Duodenal mucosa (tissue), 2 donors: Measurements from ENCODE around the gene DNAAF1.

Experiments
- H3K27ac ChIP-seq: one replicate; pipeline ENCODE4 v1.7.0; 2013; ENCODE audit warnings: low read depth, low read length
- H3K27me3 ChIP-seq, 2 donors: one replicate each; pipeline ENCODE4 v1.7.0; 2013; ENCODE audit warnings: low read length in 2 of 2, control low read depth in 1 of 2; ENCODE audit not compliant: insufficient read depth in 2 of 2, control insufficient read depth in 1 of 2
- H3K36me3 ChIP-seq, 2 donors: one replicate each; pipeline ENCODE4 v1.7.0; 2013; ENCODE audit warnings: low read length in 2 of 2, control low read depth in 1 of 2; ENCODE audit not compliant: insufficient read depth in 2 of 2, control insufficient read depth in 1 of 2
- H3K4me1 ChIP-seq, 2 donors: one replicate each; pipeline ENCODE4 v1.7.0; 2013; ENCODE audit warnings: low read length in 2 of 2, control low read depth in 1 of 2; ENCODE audit not compliant: insufficient read depth in 2 of 2, control insufficient read depth in 1 of 2
- H3K4me3 ChIP-seq, 2 donors: one replicate each; pipeline ENCODE4 v1.7.0; 2013; ENCODE audit warnings: low read length in 2 of 2, low read depth in 1 of 2
- H3K9ac ChIP-seq, 2 donors: one replicate each; pipeline ENCODE4 v1.7.0; 2013; ENCODE audit warnings: low read length in 2 of 2, low read depth in 1 of 2
- H3K9me3 ChIP-seq, 2 donors: one replicate each; pipeline ENCODE4 v1.7.0; 2013; ENCODE audit warnings: low read length in 2 of 2, control low read depth in 1 of 2; ENCODE audit not compliant: control insufficient read depth in 1 of 2

The DNAAF1 gene

DNA sequence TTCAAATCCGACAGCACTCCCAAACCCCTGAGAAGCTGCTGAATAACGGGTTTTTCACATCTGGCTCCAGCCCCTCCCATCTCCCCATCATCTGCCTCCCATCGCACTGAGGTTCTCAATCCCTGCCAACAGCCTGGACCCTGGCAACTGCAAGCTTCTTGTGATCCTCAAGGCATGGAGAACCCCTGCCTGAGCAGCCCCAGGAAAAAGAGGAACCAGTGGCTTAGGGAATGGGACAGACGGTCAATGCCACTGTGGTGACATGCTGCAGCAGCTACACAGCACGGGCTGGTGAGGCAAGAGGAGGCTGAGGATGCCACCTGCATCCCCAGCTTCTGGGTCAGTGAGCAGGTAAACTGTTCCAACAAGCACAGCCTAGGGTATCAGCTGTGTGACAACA, 25.1 kb upstream of the DNAAF1 start:
- H3K27me3 ChIP-seq, result no peaks in the 10 kb centered on the region
- H3K4me1 ChIP-seq, result peaks cover 10 to 15% of the 10 kb centered on the region in 2 donors
- no peak overlapping the region for H3K27ac ChIP-seq
- H3K36me3 ChIP-seq, result peaks cover 5 to 13% of the 10 kb centered on the region in 2 donors
- H3K4me3 ChIP-seq, result no peak overlapping the region
- H3K9ac ChIP-seq, result no peak overlapping the region
- no peaks in the 10 kb centered on the region for H3K9me3 ChIP-seq

DNA sequence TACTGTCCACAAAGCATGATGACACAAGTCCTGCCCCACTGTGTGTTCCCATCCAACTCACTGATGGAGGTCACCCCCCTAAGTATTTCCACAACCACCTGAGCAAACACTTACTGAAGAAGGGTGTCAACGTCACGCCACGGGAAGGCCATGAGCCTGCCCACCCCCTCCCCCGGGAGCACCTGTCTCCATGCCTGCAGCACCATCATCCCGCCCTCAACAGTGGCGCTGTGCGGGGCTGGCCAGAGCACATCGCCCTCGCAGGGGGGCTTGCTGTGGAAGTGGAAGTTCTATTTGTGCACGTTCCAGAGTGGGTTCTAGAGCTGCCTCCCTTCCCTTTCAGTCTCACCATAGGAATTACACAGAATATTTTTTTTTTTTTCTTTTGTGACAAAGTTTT, 24.1 kb upstream of the DNAAF1 start:
- H3K9me3 ChIP-seq, result no peaks in the 10 kb centered on the region
- H3K4me1 ChIP-seq, result peaks cover 4 to 7% of the 10 kb centered on the region in 2 donors
- H3K27me3 ChIP-seq, result no peaks in the 10 kb centered on the region
- H3K27ac ChIP-seq, result no peak overlapping the region
- no peak overlapping the region for H3K9ac ChIP-seq
- peaks cover 5 to 13% of the 10 kb centered on the region in 2 donors for H3K36me3 ChIP-seq
- no peak overlapping the region for H3K4me3 ChIP-seq

DNA sequence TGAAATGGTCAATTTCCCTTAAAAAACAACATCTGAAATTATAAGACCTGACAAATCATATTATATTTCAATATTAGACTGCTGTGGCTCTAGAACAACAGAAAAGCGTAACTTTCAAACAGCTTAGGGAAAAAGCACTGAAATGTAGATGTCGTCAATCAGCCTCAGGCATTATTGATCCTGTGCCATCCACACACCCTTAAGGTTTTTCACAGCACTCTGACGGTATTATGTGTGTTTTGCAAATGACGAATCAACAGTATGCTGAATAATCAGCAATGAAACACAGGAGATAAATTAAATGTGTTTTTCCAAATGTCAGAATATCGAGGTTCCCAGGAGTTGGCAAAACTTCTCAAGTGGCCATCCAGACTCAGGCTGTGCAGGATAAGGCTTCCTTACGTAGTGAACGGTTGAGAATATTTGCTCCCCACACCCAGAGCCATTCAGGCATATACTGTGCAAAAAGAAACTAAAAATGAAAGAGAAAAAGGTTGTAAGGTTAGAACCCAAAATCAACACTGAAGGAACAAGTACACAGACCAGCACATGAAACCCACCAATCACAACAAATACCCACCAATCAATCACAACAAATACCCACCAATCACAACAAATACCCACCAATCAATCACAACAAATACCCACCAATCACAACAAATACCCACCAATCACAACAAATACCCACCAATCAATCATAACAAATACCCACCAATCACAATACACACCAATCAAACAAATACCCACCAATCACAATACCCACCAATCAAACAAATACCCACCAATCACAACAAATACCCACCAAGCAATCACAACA, 20.6 kb upstream of the DNAAF1 start:
- Histone ChIP-seq H3K4me1 (no peaks in the 10 kb centered on the region), H3K36me3 (peaks cover 6 to 16% of the 10 kb centered on the region in 2 donors), H3K4me3 (no peak overlapping the region), H3K9ac (no peak overlapping the region), H3K27ac (no peak overlapping the region), H3K27me3 (no peaks in the 10 kb centered on the region), H3K9me3 (no peaks in the 10 kb centered on the region)

DNA sequence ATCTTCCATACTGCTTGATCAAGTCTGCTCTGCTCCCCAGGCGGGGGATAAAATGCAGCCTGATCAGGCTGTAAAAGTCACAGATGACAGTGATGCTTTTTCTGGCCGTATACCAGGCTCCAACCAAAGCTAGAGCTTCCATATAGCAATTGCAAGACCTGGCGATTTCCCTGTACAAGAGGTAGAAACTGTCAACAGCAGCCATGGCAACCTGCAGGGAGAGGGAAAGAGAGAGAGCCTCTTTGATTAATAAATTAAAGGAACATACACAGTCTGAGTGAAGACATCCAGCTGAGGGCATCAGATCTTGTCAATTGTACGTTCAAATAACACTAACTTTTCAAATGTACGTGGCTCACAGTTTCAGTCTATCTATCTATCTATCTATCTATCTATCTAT, 14.0 kb upstream of the DNAAF1 start:
- Histone ChIP-seq H3K36me3 (peaks cover 8 to 13% of the 10 kb centered on the region in 2 donors), H3K9me3 (no peaks in the 10 kb centered on the region), H3K4me1 (no peaks in the 10 kb centered on the region), H3K27me3 (no peaks in the 10 kb centered on the region), H3K27ac (no peak overlapping the region), H3K9ac (no peak overlapping the region), H3K4me3 (no peak overlapping the region)

DNA sequence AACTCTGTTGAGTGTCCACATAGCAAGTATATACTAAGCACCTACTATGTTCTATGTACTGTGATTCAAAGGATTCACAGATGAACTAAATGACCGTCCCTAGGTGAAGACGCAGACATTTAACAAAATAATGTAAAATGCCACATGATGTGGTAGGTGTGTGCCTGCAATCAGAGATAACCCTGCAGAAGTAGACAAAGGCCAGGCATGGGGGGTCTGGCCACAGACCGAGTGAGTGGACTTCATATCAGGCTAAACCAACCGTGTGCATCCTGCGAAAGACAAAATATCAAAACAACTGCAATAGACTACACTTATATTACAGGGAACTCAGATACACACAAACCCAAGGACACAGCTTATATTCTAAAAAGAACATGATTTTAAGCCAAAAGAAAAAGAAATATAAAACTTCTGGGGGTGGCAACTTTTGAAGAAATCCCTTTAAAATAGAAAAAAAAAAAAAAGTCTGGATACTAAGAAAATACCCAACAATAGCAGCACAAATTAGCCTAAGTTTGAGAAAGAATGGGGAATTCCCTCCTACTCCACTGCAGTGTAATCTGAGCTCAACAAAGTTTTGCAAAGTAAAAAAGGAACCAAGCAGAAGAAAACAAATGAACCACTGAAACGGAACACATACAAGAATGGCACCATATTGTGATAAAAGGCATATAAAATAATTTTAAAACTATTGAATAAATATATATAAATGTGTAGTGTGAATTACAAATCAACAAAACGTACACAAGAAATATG, 12.4 kb upstream of the DNAAF1 start:
- Histone ChIP-seq H3K9ac (no peak overlapping the region), H3K9me3 (no peaks in the 10 kb centered on the region), H3K4me1 (no peaks in the 10 kb centered on the region), H3K4me3 (no peak overlapping the region), H3K27ac (no peak overlapping the region), H3K36me3 (peaks cover 8 to 10% of the 10 kb centered on the region in 2 donors), H3K27me3 (no peaks in the 10 kb centered on the region)

DNA sequence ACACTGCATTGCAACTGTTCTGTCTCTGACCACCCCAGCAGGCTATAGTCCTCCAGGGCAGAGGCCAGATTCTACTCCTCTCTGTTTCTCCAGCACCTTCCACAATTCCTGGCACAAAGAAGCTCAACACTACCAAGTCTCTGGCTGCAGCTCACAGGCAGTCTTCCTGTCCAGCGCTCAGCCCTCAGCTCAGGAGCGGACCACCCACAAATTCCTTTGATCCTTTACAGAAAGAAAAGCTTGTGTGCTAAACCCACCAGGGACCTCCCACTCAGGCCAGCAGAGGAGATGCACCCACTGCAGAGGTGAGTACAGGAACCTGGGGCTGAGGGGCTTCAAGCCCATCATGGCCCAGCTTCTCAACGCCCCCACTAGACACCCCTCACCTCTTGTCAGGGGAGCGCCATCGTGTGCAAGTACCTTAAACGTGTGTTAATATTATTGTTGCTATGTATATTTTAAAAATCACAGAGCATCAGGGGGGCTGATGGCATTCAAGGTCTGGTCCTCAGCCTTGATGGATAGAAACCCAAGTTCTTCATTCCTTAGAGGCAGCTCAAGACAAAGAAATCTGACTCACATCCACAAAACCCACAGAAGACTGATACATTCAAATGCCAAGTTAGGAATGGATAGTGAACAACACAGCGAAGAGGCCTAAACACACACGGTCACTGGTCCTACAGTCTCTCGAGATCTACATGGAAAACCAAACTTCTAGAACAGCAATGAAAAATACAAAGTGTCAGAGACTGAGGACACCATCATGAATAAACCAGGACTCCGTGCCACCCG, 8.6 kb upstream of the DNAAF1 start:
- H3K4me3 ChIP-seq, result no peak overlapping the region
- no peaks in the 10 kb centered on the region for H3K36me3 ChIP-seq
- H3K27ac ChIP-seq, result no peak overlapping the region
- no peak overlapping the region for H3K9ac ChIP-seq
- H3K9me3 ChIP-seq, result no peaks in the 10 kb centered on the region
- no peaks in the 10 kb centered on the region for H3K4me1 ChIP-seq
- H3K27me3 ChIP-seq, result no peaks in the 10 kb centered on the region

DNA sequence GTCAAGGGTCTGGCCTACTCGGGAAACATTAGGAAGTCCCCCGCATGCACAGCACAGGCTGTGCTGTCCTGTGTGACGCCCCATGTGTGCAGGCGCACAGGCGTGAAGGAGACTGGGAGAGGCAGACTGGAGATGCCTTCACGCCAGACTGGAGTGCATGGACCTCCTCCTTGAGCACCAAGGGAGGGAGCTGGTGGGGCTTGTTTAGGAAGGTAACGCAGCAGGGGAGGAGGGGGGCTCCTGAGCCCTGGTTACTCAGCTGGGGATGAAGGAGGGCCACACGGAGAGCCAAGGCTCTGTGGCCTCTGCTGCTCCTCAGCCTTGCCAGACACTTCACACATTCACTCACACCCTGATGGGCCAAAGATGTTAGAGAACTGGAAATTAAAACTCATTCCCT, 7.8 kb upstream of the DNAAF1 start:
- Histone ChIP-seq H3K36me3 (no peaks in the 10 kb centered on the region), H3K27ac (no peak overlapping the region), H3K4me1 (no peaks in the 10 kb centered on the region), H3K4me3 (no peak overlapping the region), H3K9ac (no peak overlapping the region), H3K9me3 (no peaks in the 10 kb centered on the region), H3K27me3 (no peaks in the 10 kb centered on the region)

DNA sequence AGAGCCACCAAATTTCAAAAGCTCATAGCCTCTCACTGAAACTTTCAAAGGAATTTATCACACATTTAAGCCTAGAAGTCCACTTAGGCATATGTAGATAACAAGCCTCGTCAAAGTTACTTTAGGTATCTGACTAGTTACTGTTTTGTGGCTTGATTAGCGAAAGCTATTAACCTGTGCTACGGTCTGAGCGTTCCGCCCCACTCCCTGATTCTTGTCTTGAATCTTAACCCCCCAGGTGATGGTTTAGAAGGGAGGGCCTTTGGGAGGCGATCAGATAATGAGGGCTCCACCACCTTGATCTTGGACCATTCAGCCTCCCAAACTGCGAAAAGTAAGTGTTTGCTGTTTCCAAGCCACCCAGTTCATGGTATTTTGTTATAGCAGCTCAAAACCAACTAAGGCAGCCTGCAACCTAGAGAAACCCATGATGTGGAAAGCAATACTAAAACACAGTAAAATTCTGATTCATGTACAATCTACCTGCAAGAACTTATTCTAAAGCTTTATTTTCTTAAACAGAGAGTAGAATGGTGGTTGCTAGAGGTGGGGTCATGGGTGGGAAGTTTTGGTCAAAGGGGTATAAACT, 7.2 kb upstream of the DNAAF1 start:
- H3K9me3 ChIP-seq, result no peaks in the 10 kb centered on the region
- H3K36me3 ChIP-seq, result no peaks in the 10 kb centered on the region
- no peak overlapping the region for H3K4me3 ChIP-seq
- no peak overlapping the region for H3K27ac ChIP-seq
- H3K9ac ChIP-seq, result no peak overlapping the region
- H3K27me3 ChIP-seq, result no peaks in the 10 kb centered on the region
- no peaks in the 10 kb centered on the region for H3K4me1 ChIP-seq

DNA sequence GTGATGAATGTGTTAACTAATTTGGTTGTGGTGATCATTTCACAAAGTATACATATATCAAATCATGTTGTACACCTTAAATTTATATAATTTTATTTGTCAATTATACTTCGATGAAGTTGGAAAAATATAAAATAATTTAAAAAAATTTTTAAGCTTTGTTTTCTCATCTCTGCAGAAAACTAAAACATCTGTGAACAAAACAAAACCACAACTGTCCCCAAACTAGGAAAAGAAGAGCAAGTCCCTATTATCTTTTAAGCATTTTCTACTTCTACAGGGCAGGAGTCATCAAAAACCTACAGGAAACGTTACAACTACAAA, 6.6 kb upstream of the DNAAF1 start:
- Histone ChIP-seq H3K27ac (no peak overlapping the region), H3K36me3 (no peaks in the 10 kb centered on the region), H3K4me1 (no peaks in the 10 kb centered on the region), H3K9ac (no peak overlapping the region), H3K9me3 (no peaks in the 10 kb centered on the region), H3K4me3 (no peak overlapping the region), H3K27me3 (no peaks in the 10 kb centered on the region)
